ENCODE results near the gene D2HGDH.

DNA sequence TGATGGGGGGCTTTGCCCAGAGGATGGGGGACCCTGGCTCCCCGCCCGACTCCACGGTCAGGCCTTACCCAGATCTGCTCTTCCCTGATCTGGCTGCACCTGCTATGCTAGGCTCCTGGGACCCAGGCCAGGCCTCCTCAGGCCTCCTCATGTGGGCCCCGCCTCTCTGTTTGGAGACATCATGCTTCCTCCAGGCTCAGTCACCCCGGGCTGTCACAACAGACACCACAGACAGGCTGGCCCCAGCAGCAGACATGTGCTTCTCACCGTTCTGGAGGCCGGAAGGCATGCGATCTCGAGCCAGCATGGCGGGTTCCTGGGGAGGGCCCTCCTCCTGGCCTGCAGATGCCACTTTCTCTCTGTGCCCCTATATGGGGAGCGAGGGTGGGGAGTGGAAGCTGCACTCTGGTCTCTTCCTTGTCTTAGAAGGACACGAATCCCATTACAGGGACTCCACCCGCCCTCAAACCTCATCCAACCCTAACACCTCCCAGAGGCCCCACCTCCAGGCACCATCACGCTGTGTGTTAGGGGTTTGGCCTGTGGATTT is 63.7 kb downstream of the D2HGDH start:
- TF ChIP-seq POLR2A (IDR thresholded peaks at IDR 0.05), result no peak
- no peak for TF ChIP-seq CTCF (IDR thresholded peaks at IDR 0.05 in 4 of 5, conservative IDR thresholded peaks at IDR 0.05 in 1 of 5)
